Loucy (cell line): ENCODE measurements around the gene CCDC88C.

Source experiments
- EZH2phosphoT487 ChIP-seq: fragments of 200-600 bp; IDR thresholded peaks from 2 replicates; pipeline ENCODE4 v1.6.1; 2018; ENCODE audit warnings: antibody characterized with exemption, mild to moderate bottlenecking, moderate library complexity, borderline replicate concordance
- TF ChIP-seq, protein P1 (sequence below): fragments of 200-600 bp; sonication (generic); conservative IDR thresholded peaks from 2 replicates; pipeline ENCODE4 v1.5.1; 2014; ENCODE audit warnings: mild to moderate bottlenecking, antibody characterized with exemption, low read length

DNA sequence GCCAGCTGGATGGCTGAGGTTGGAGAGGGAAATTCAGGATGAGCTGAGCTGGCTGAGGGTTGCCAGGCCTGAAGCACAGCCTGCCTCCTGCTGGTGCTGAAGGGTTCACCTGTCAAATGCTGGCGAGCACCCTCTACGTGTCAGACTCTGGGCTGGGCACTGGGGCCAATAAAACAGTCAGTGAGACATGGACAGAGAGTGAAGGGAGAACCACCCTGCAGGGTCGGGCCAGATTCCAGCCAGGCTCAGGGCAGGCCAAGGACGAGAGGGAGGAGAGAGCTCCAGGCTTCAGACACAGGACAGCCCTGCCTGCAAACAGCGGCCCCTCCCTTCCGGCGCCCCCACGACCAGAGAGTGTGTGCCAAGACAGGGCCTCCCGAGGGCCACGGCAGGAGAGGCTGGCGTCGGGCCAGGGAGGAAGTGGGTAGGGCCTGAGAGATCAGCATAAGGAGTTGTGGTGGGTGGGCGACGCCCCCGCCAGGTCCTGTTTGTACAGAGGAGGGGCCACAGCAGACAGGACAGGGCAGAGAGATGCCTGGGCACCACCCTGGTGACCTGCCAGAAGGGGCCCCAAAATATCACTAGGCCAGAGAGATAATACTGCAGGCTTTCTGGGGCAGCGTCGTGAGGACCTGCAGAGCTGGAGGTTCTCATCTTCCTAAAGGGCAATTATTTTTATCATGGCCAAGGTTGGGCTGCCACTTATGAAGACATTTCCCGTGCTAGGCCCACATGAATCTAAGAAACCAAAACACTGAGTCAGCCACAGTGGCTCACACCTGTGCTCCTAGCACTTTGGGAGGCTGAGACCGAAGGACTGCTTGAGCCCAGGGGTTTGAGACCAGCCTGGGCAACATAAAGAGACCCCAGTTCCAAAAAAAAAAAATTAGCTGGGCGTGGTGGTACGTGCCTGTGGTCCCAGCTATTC is 100.0 kb downstream of the CCDC88C start:
- TF ChIP-seq, protein P1, sequence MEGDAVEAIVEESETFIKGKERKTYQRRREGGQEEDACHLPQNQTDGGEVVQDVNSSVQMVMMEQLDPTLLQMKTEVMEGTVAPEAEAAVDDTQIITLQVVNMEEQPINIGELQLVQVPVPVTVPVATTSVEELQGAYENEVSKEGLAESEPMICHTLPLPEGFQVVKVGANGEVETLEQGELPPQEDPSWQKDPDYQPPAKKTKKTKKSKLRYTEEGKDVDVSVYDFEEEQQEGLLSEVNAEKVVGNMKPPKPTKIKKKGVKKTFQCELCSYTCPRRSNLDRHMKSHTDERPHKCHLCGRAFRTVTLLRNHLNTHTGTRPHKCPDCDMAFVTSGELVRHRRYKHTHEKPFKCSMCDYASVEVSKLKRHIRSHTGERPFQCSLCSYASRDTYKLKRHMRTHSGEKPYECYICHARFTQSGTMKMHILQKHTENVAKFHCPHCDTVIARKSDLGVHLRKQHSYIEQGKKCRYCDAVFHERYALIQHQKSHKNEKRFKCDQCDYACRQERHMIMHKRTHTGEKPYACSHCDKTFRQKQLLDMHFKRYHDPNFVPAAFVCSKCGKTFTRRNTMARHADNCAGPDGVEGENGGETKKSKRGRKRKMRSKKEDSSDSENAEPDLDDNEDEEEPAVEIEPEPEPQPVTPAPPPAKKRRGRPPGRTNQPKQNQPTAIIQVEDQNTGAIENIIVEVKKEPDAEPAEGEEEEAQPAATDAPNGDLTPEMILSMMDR: peak; percentile 49
- TF ChIP-seq EZH2phosphoT487: no peak
